Type B pancreatic cell (in vitro differentiated cells): Measurements from ENCODE around the gene TTLL10. TPM values are rescaled to one million over a fixed set of nuclear protein-coding genes. Genes with fewer than 3 reads are reported as not detected.

Experiments
- DNase-seq: peaks from one replicate; pipeline ENCODE4 v3.0.0; 2021; ENCODE audit warnings: mixed read lengths; ENCODE audit not compliant: unreplicated experiment; ENCODE audit errors: extremely low spot score
- H3K27ac Mint-ChIP-seq: 2 replicates; pipeline ENCODE4 v1.8.0; 2021; ENCODE audit warnings: mild to moderate bottlenecking, mixed read lengths
- H3K27me3 Mint-ChIP-seq: 2 replicates; pipeline ENCODE4 v1.8.0; 2021; ENCODE audit warnings: mixed read lengths
- H3K36me3 Mint-ChIP-seq: 2 replicates; pipeline ENCODE4 v1.8.0; 2021; ENCODE audit warnings: mixed read lengths
- H3K4me1 Mint-ChIP-seq: one replicate; pipeline ENCODE4 v1.8.0; 2021; ENCODE audit warnings: mixed read lengths; ENCODE audit not compliant: unreplicated experiment
- H3K4me3 Mint-ChIP-seq: 2 replicates; pipeline ENCODE4 v1.8.0; 2021; ENCODE audit warnings: mild to moderate bottlenecking, mixed read lengths
- H3K9me3 Mint-ChIP-seq: 2 replicates; pipeline ENCODE4 v1.8.0; 2021; ENCODE audit warnings: mixed read lengths
- CTCF ChIP-seq: fragments of 200-600 bp; sonication (generic); conservative IDR thresholded peaks from 2 replicates; pipeline ENCODE4 v1.5.0; 2021; ENCODE audit warnings: antibody characterized with exemption, mild to moderate bottlenecking
- total RNA-seq: library from RNA; stranded (reverse); gene quantifications from 2 replicates; pipeline ENCODE4 v1.2.1, GENCODE V29; 2021; ENCODE audit warnings: low replicate concordance

TTLL10 gene
- total RNA-seq, 1 donor from 2014 or later: 1.4 TPM

- Mint-ChIP-seq H3K4me3 (no peak overlapping the region), H3K4me1 (peaks cover 4% of the 10 kb centered on the region), H3K36me3 (no peaks in the 10 kb centered on the region), H3K27ac (no peak overlapping the region), H3K27me3 (peaks cover 3% of the 10 kb centered on the region), H3K9me3 (no peaks in the 10 kb centered on the region)
- TF ChIP-seq CTCF: no peak
- no peak for DNase-seq
These were observed 8.3 kb downstream of the TTLL10 start for GRCh38 chr1:1181938-1182410.

DNA sequence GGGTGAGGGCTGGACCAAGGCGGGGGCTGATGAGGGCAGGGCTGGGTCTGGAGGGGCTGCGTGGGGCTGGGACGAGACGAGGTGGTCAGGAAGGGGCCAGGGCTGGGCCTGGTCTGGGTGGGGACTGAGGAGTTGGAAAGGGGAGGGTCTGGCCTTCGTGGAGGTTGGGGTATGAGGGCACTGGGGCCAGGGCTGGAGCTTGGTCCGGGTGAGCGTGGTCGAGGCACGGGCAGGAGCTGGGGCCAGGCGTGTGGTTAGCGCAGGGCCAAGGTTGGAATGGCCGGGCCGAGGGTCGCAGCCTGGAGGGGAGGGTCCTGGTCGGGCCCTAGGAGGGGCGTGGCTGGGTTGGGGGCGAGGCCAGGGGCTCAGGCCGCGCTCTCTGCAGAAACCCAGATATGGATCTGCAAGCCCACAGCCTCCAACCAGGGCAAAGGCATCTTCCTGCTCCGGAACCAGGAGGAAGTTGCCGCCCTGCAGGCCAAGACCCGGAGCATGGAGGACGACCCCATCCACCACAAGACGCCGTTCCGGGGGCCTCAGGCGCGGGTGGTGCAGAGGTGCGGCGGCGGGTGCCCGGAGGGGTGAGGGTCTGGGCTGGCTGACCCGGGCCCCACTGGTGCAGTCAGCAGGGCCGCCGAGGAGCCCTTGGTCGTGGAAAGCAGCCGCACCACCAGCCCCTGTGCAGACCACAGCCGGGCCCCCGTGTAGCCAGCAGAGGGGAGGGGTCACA is 9.0 kb downstream of the TTLL10 start:
- Mint-ChIP-seq H3K4me1 (peaks cover 4% of the 10 kb centered on the region), H3K36me3 (no peaks in the 10 kb centered on the region), H3K27ac (no peak overlapping the region), H3K4me3 (no peak overlapping the region), H3K27me3 (no peaks in the 10 kb centered on the region), H3K9me3 (no peaks in the 10 kb centered on the region)
- no peak for TF ChIP-seq CTCF
- no peak for DNase-seq

DNA sequence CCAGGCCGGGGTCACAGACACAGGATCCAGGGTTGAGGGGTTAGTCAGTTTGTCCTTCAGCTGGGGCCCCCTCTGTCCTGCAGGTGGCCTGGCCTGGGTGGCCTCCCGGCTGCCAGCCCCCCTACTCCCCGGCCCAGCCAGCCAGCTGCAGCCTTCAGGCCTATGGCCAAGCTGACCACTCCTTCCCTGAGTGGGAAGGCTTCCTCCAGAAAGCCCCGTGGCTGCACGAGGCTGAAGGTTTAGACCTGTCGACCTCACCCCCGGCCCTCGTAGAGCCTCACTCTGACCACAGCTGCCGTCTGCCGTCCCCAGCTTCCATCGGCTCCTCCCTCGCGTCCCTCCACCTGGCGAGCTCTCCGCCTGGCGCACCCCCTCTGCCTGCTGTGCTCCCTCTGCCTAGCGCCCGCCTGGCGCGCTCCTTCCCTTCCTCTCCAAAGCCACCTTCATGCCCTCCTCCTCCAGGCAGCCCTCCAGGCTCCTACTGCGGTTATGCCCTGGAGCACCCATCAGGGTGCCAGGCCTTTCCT is 9.6 kb downstream of the TTLL10 start:
- Mint-ChIP-seq H3K9me3 (no peaks in the 10 kb centered on the region), H3K27me3 (no peaks in the 10 kb centered on the region), H3K4me1 (peaks cover 4% of the 10 kb centered on the region), H3K36me3 (no peaks in the 10 kb centered on the region), H3K4me3 (no peak overlapping the region), H3K27ac (no peak overlapping the region)
- DNase-seq: no peak
- no peak for TF ChIP-seq CTCF

- H3K9me3 Mint-ChIP-seq: no peaks in the 10 kb centered on the region
- no peaks in the 10 kb centered on the region for H3K36me3 Mint-ChIP-seq
- H3K4me1 Mint-ChIP-seq: peaks cover 4% of the 10 kb centered on the region
- no peaks in the 10 kb centered on the region for H3K27me3 Mint-ChIP-seq
- DNase-seq: no peak
- no peak overlapping the region for H3K27ac Mint-ChIP-seq
- no peak for TF ChIP-seq CTCF
- H3K4me3 Mint-ChIP-seq: no peak overlapping the region
These were observed 10.4 kb downstream of the TTLL10 start for GRCh38 chr1:1183833-1184775.

- Mint-ChIP-seq H3K4me3 (no peak overlapping the region), H3K9me3 (no peaks in the 10 kb centered on the region), H3K36me3 (no peaks in the 10 kb centered on the region), H3K27ac (no peak overlapping the region), H3K4me1 (peaks cover 4% of the 10 kb centered on the region), H3K27me3 (peaks cover 2% of the 10 kb centered on the region)
- TF ChIP-seq CTCF: no peak
- DNase-seq: no peak
These were observed 11.6 kb downstream of the TTLL10 start for GRCh38 chr1:1185101-1185765.
